Upper lobe of left lung (tissue), 4 donors: Measurements from ENCODE around the gene ITGA4.
"Not testable (repeated sequence)": the region's sequence is repeated elsewhere in the genome, so short reads cannot be mapped to it uniquely, and the experiment has no call there.

Experiments used
- POLR2A ChIP-seq, 4 donors: fragments of 450-650 bp; IDR thresholded peaks; one replicate each; pipeline ENCODE4 v1.5.1; 2016 to 2017; ENCODE audit warnings: antibody characterized with exemption in 4 of 4, mild to moderate bottlenecking in 2 of 4
- POLR2AphosphoS5 ChIP-seq, 2 donors: sonication (generic); formaldehyde crosslinking; IDR thresholded peaks; one replicate each; pipeline ENCODE4 v1.5.1; 2017; ENCODE audit warnings: antibody characterized with exemption in 2 of 2
- TF ChIP-seq, protein P1 (sequence below), 6 experiments: fragments of 450-650 bp in 4 of 6; fragments of 200-600 bp in 2 of 6; sonication (generic) in 2 of 6; IDR thresholded peaks; one replicate each; pipeline ENCODE4 v1.5.1; 2016 to 2019; ENCODE audit warnings: antibody characterized with exemption in 6 of 6

DNA sequence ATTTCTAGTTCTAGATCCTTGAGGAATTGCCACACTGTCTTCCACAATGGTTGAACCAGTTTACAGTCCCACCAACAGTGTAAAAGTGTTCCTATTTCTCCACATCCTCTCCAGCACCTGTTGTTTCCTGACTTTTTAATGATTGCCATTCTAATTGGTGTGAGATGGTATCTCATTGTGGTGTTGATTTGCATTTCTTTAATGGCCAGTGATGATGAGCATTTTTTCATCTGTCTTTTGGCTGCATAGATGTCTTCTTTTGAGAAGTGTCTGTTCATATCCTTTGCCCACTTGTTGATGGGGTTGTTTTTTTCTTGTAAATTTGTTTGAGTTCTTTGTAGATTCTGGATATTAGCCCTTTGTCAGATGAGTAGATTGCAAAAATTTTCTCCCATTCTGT is 7.9 kb upstream of the ITGA4 start:
- TF ChIP-seq, protein P1, sequence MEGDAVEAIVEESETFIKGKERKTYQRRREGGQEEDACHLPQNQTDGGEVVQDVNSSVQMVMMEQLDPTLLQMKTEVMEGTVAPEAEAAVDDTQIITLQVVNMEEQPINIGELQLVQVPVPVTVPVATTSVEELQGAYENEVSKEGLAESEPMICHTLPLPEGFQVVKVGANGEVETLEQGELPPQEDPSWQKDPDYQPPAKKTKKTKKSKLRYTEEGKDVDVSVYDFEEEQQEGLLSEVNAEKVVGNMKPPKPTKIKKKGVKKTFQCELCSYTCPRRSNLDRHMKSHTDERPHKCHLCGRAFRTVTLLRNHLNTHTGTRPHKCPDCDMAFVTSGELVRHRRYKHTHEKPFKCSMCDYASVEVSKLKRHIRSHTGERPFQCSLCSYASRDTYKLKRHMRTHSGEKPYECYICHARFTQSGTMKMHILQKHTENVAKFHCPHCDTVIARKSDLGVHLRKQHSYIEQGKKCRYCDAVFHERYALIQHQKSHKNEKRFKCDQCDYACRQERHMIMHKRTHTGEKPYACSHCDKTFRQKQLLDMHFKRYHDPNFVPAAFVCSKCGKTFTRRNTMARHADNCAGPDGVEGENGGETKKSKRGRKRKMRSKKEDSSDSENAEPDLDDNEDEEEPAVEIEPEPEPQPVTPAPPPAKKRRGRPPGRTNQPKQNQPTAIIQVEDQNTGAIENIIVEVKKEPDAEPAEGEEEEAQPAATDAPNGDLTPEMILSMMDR (IDR thresholded peaks at IDR 0.05) = not testable (repeated sequence)
- not testable (repeated sequence) for TF ChIP-seq POLR2AphosphoS5, POLR2A (IDR thresholded peaks at IDR 0.05)
